Hepatocyte (in vitro differentiated cells): ENCODE data around the gene DNASE1. TPM values are rescaled to one million over a fixed set of nuclear protein-coding genes. Genes with fewer than 3 reads are reported as not detected.

Experiments
- DNase-seq: peaks from one replicate; pipeline ENCODE4 v3.0.0-alpha.2; 2016; ENCODE audit warnings: low spot score
- H2AFZ ChIP-seq: fragments of 200-600 bp; sonication (generic); 2 replicates; pipeline ENCODE4 v1.6.0; 2016; ENCODE audit warnings: antibody characterized with exemption, mild to moderate bottlenecking
- H3K27ac ChIP-seq: fragments of 200-600 bp; sonication (generic); 2 replicates; pipeline ENCODE4 v1.5.1; 2016; ENCODE audit warnings: mild to moderate bottlenecking
- H3K27me3 ChIP-seq: fragments of 200-600 bp; sonication (generic); 2 replicates; pipeline ENCODE4 v1.6.1; 2016
- H3K36me3 ChIP-seq: fragments of 200-600 bp; sonication (generic); replicated peaks from 2 replicates; pipeline ENCODE4 v1.5.1; 2016; ENCODE audit warnings: low read depth; ENCODE audit not compliant: insufficient read depth
- H3K4me1 ChIP-seq: fragments of 200-600 bp; sonication (generic); 2 replicates; pipeline ENCODE4 v1.5.1; 2016; ENCODE audit warnings: mild to moderate bottlenecking, moderate library complexity; ENCODE audit not compliant: insufficient read depth
- H3K4me2 ChIP-seq: fragments of 200-600 bp; sonication (generic); 2 replicates; pipeline ENCODE4 v1.6.0; 2016
- H3K4me3 ChIP-seq: fragments of 200-600 bp; sonication (generic); 2 replicates; pipeline ENCODE4 v1.5.1; 2016; ENCODE audit warnings: mild to moderate bottlenecking
- H3K79me2 ChIP-seq: fragments of 200-600 bp; sonication (generic); 2 replicates; pipeline ENCODE4 v1.6.0; 2017; ENCODE audit warnings: mild to moderate bottlenecking
- H3K9me2 ChIP-seq: fragments of 200-600 bp; sonication (generic); replicated peaks from 2 replicates; pipeline ENCODE4 v1.6.0; 2017; ENCODE audit warnings: mild to moderate bottlenecking; ENCODE audit not compliant: insufficient read depth
- H3K9me3 ChIP-seq: fragments of 200-600 bp; sonication (generic); 2 replicates; pipeline ENCODE4 v1.5.1; 2016; ENCODE audit warnings: low read depth, mild to moderate bottlenecking
- H4K20me1 ChIP-seq: fragments of 200-600 bp; sonication (generic); 2 replicates; pipeline ENCODE4 v1.6.0; 2016; ENCODE audit warnings: mild to moderate bottlenecking; ENCODE audit not compliant: insufficient read depth, poor library complexity, severe bottlenecking
- CTCF ChIP-seq: fragments of 200-600 bp; sonication (generic); IDR thresholded peaks from 2 replicates; pipeline ENCODE4 v1.5.1; 2016; ENCODE audit warnings: antibody characterized with exemption, mild to moderate bottlenecking; ENCODE audit not compliant: poor library complexity
- EZH2 ChIP-seq: fragments of 200-600 bp; sonication (generic); IDR thresholded peaks from 2 replicates; pipeline ENCODE4 v1.6.1; 2016; ENCODE audit warnings: antibody characterized with exemption, mild to moderate bottlenecking, borderline replicate concordance
- EZH2phosphoT487 ChIP-seq: fragments of 200-600 bp; sonication (generic); IDR thresholded peaks from one replicate; pipeline ENCODE4 v1.6.1; 2018; ENCODE audit warnings: antibody characterized with exemption, mild to moderate bottlenecking, low read depth, moderate library complexity; ENCODE audit not compliant: unreplicated experiment, severe bottlenecking
- WGBS: methylation state at CpG from one replicate; pipeline ENCODE4 v1.1.6; 2016; ENCODE audit warnings: low lambda C conversion rate; ENCODE audit errors: missing lambda C conversion rate; 5-methylcytosine and 5-hydroxymethylcytosine counted together
- polyA plus RNA-seq: library from polyadenylated mRNA; unstranded; fragments of >200 nt; fragmentation: Nextera tagmentation; extraction: Ambion mirVana; gene quantifications from 2 replicates; pipeline ENCODE4 v1.2.1, GENCODE V29; 2016
- total RNA-seq: library from RNA; depleted of rRNA; stranded (reverse); fragments of >200 nt; gene quantifications from 2 replicates; pipeline ENCODE4 v1.2.3, GENCODE V29; 2014

Gene DNASE1
- total and polyA plus RNA-seq, 2 experiments from 2014 or later, result 284 to 337 TPM

DNA sequence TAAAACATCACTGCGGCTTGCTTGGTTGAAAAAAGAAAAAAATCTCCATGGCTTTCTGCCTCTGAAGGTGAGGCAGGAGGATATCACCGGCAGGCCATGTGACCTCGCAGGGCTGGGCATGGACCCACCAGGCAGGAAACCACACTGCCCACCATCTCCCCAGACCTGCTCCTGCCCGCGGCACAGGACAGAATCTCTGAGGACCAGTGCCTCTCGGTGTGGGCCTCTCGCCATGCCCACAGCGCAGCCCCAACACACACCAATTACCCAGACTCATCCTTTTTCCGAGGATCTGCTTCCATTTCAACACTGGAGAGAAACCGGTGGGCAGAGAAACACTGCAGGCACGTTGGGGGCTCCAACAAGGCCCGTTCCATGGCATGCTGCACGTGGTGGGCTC lies 16.2 kb downstream of the DNASE1 start:
- Histone ChIP-seq H2AFZ (no peak overlapping the region), H3K4me1 (no peaks in the 10 kb centered on the region), H3K4me3 (no peak overlapping the region), H4K20me1 (no peaks in the 10 kb centered on the region), H3K9me2 (no peaks in the 10 kb centered on the region), H3K27ac (no peak overlapping the region), H3K4me2 (no peak overlapping the region), H3K36me3 (no peaks in the 10 kb centered on the region), H3K79me2 (no peaks in the 10 kb centered on the region), H3K27me3 (no peaks in the 10 kb centered on the region), H3K9me3 (no peaks in the 10 kb centered on the region)
- no peak for TF ChIP-seq EZH2phosphoT487
- TF ChIP-seq CTCF, result no peak
- TF ChIP-seq EZH2, result no peak
- no peak for DNase-seq
- WGBS, result 96% methylated on average over 13 of the region's 13 CpGs

GRCh38 chr16:3671424-3671823 lies 16.9 kb downstream of the DNASE1 start:
- no peak overlapping the region for H2AFZ ChIP-seq
- no peaks in the 10 kb centered on the region for H3K9me3 ChIP-seq
- no peak overlapping the region for H3K4me2 ChIP-seq
- H3K4me1 ChIP-seq, result no peaks in the 10 kb centered on the region
- H3K79me2 ChIP-seq, result no peaks in the 10 kb centered on the region
- WGBS, result 91% methylated on average over 11 of the region's 11 CpGs
- no peak overlapping the region for H3K27ac ChIP-seq
- H3K9me2 ChIP-seq, result no peaks in the 10 kb centered on the region
- TF ChIP-seq EZH2phosphoT487 (no peak), CTCF (no peak), EZH2 (no peak)
- H4K20me1 ChIP-seq, result no peaks in the 10 kb centered on the region
- no peaks in the 10 kb centered on the region for H3K27me3 ChIP-seq
- H3K4me3 ChIP-seq, result no peak overlapping the region
- no peaks in the 10 kb centered on the region for H3K36me3 ChIP-seq
- no peak for DNase-seq

- H2AFZ ChIP-seq, result no peak overlapping the region
- H3K9me3 ChIP-seq, result no peaks in the 10 kb centered on the region
- no peak overlapping the region for H3K4me3 ChIP-seq
- no peaks in the 10 kb centered on the region for H3K27me3 ChIP-seq
- no peak for DNase-seq
- no peak for TF ChIP-seq EZH2
- TF ChIP-seq CTCF, result no peak
- no peak for TF ChIP-seq EZH2phosphoT487
- no peaks in the 10 kb centered on the region for H3K36me3 ChIP-seq
- H3K4me2 ChIP-seq, result no peak overlapping the region
- H3K27ac ChIP-seq, result no peak overlapping the region
- H3K79me2 ChIP-seq, result no peaks in the 10 kb centered on the region
- H3K4me1 ChIP-seq, result no peaks in the 10 kb centered on the region
- WGBS, result 98% methylated on average over 20 of the region's 26 CpGs
- no peaks in the 10 kb centered on the region for H3K9me2 ChIP-seq
- H4K20me1 ChIP-seq, result no peaks in the 10 kb centered on the region
Observed at GRCh38 chr16:3672571-3673041, 18.1 kb downstream of the DNASE1 start.

DNA sequence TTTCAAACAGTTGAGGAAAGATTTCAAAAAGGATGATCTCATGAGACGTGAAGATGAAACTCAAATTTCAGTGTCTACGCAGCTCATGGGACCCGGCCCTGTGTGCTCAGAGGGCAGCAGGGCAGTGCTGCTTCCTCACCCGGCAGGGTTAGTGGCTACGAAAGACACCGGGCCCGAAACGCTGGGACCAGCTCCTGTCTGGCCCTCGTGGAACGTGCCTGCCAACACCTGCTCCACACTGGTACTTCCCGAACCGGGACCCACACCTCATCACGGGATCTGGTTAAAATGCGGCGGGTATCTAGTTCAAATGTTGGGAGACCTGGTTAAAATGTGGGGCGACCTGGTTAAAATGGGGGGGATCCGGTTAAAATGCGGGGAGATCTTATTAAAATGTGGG lies 18.7 kb downstream of the DNASE1 start:
- Histone ChIP-seq H3K4me2 (no peak overlapping the region), H3K27me3 (no peaks in the 10 kb centered on the region), H3K9me3 (no peaks in the 10 kb centered on the region), H3K79me2 (no peaks in the 10 kb centered on the region), H4K20me1 (no peaks in the 10 kb centered on the region), H3K4me1 (no peaks in the 10 kb centered on the region), H3K36me3 (no peaks in the 10 kb centered on the region), H3K4me3 (no peak overlapping the region), H3K9me2 (no peaks in the 10 kb centered on the region), H3K27ac (no peak overlapping the region), H2AFZ (no peak overlapping the region)
- TF ChIP-seq EZH2 (no peak), EZH2phosphoT487 (no peak), CTCF (no peak)
- 95% methylated on average over 18 of the region's 18 CpGs for WGBS
- no peak for DNase-seq
